ENCODE data around the gene XPOT.

XPOT gene

GRCh38 chr12:64427988-64428387 is 23.8 kb downstream of the XPOT start:
- DNase-seq (ENCODE audit: low read depth, low spot score), result no peak

- DNase-seq (ENCODE audit: low read depth, low spot score), result no peak
These were observed 24.8 kb downstream of the XPOT start for GRCh38 chr12:64428956-64429355.

- DNase-seq (ENCODE audit: low read depth, low spot score), result no peak
These were observed 26.7 kb downstream of the XPOT start for GRCh38 chr12:64430886-64431285.

- no peak for DNase-seq (ENCODE audit: low read depth, low spot score)
These were observed 27.6 kb downstream of the XPOT start for GRCh38 chr12:64431791-64432190.

- no peak for DNase-seq (ENCODE audit: low read depth, low spot score)
These were observed 29.7 kb downstream of the XPOT start for GRCh38 chr12:64433915-64434314.

GRCh38 chr12:64440100-64440499 is 35.9 kb downstream of the XPOT start:
- DNase-seq (ENCODE audit: low read depth, low spot score), result no peak

GRCh38 chr12:64445490-64445889 is 41.3 kb downstream of the XPOT start:
- DNase-seq (ENCODE audit: low read depth, low spot score), result no peak

GRCh38 chr12:64446295-64446694 is 42.1 kb downstream of the XPOT start:
- no peak for DNase-seq (ENCODE audit: low read depth, low spot score)

- DNase-seq (ENCODE audit: low read depth, low spot score), result no peak
These were observed 46.0 kb downstream of the XPOT start for GRCh38 chr12:64450057-64450640.

- no peak for DNase-seq (ENCODE audit: low read depth, low spot score)
These were observed 46.7 kb downstream of the XPOT start for GRCh38 chr12:64450711-64451486.

GRCh38 chr12:64451687-64452558 is 47.7 kb downstream of the XPOT start, which contains the start of gene TBK1:
Gene TBK1 (plus strand): TSS chr12:64452120. CDS start chr12:64455871, 3,751 bp downstream.
- peak; percentile 53 for DNase-seq (ENCODE audit: low read depth, low spot score)

GRCh38 chr12:64452559-64453329 is 48.6 kb downstream of the XPOT start:
- peak; percentile 8 for DNase-seq (ENCODE audit: low read depth, low spot score)

GRCh38 chr12:64455506-64455905 is 51.3 kb downstream of the XPOT start:
- DNase-seq (ENCODE audit: low read depth, low spot score), result no peak

- no peak for DNase-seq (ENCODE audit: low read depth, low spot score)
These were observed 51.9 kb downstream of the XPOT start for GRCh38 chr12:64456119-64456518.

- DNase-seq (ENCODE audit: low read depth, low spot score), result no peak
These were observed 52.8 kb downstream of the XPOT start for GRCh38 chr12:64457032-64457431.

GRCh38 chr12:64457466-64457865 is 53.3 kb downstream of the XPOT start:
- DNase-seq (ENCODE audit: low read depth, low spot score), result no peak

GRCh38 chr12:64457923-64458322 is 53.7 kb downstream of the XPOT start:
- no peak for DNase-seq (ENCODE audit: low read depth, low spot score)

GRCh38 chr12:64459394-64459891 is 55.3 kb downstream of the XPOT start:
- no peak for DNase-seq (ENCODE audit: low read depth, low spot score)

- no peak for DNase-seq (ENCODE audit: low read depth, low spot score)
These were observed 57.6 kb downstream of the XPOT start for GRCh38 chr12:64461634-64462414.

GRCh38 chr12:64466178-64466577 is 62.0 kb downstream of the XPOT start:
- DNase-seq (ENCODE audit: low read depth, low spot score), result no peak

- no peak for DNase-seq (ENCODE audit: low read depth, low spot score)
These were observed 64.8 kb downstream of the XPOT start for GRCh38 chr12:64468966-64469365.
